K562 (cell line): Measurements from ENCODE around the gene RAMACL.

Experiments
- EP300 ChIP-seq: IDR thresholded peaks from 2 replicates; pipeline ENCODE4 v1.6.1; 2012; ENCODE audit warnings: low read length, improper control_type of control experiment
- GTF2A2 ChIP-seq: IDR thresholded peaks from 2 replicates; pipeline ENCODE4 v1.6.1; 2016; ENCODE audit warnings: mild to moderate bottlenecking, missing genetic modification characterization, missing compliant biosample characterization
- NCOR1 ChIP-seq: fragments of 450-650 bp; IDR thresholded peaks from 2 replicates; pipeline ENCODE4 v1.6.1; 2016; ENCODE audit warnings: mild to moderate bottlenecking, moderate library complexity
- RBM34 ChIP-seq: fragments of 200-400 bp; formaldehyde crosslinking; IDR thresholded peaks from 2 replicates; pipeline ENCODE4 v1.6.1; 2018; ENCODE audit warnings: low read length, borderline replicate concordance; ENCODE audit not compliant: insufficient read depth
- SMARCC2 ChIP-seq: fragments of 450-650 bp; IDR thresholded peaks from 2 replicates; pipeline ENCODE4 v1.6.1; 2017; ENCODE audit warnings: antibody characterized with exemption, moderate library complexity, mild to moderate bottlenecking, low read depth
- TF ChIP-seq, protein P1 (sequence below): fragments of 450-650 bp; formaldehyde crosslinking; IDR thresholded peaks from 2 replicates; pipeline ENCODE4 v1.4.0; 2020; ENCODE audit warnings: mild to moderate bottlenecking
- TF ChIP-seq, protein P2 (sequence below), 3 experiments: IDR thresholded peaks in 2 of 3; conservative IDR thresholded peaks in 1 of 3; 2 replicates each; pipeline ENCODE4 v1.5.1; 2011 to 2012; ENCODE audit warnings: low read length in 3 of 3, mild to moderate bottlenecking in 3 of 3, control low read depth in 2 of 3, improper control_type of control experiment in 1 of 3, inconsistent platforms in 1 of 3, low read depth in 1 of 3, mixed read lengths in 1 of 3, moderate library complexity in 1 of 3; ENCODE audit not compliant: insufficient read depth in 2 of 3

DNA sequence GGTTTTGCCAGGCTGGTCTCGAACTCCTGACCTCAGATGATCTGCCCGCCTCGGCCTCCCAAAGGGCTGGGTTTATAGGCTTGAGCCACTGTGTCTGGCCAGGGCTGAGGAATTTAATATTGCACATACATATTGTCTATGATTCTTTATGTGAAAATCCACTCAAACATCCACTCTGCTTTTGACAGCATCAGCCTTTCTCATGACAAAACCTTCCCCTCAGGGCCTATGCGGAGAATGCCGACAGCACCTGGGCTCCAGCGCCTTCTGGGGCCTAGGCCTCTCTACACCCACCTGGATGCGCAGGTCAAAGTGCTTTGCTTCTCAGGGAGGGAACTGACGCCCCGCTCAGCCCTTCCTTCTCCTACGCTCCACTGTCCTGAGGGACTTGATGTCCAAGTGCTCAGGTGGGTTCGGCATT lies 5.4 kb downstream of the RAMACL start:
- TF ChIP-seq SMARCC2 (no peak), RBM34 (no peak), NCOR1 (no peak), EP300 (no peak), GTF2A2 (no peak)
- TF ChIP-seq, protein P1, sequence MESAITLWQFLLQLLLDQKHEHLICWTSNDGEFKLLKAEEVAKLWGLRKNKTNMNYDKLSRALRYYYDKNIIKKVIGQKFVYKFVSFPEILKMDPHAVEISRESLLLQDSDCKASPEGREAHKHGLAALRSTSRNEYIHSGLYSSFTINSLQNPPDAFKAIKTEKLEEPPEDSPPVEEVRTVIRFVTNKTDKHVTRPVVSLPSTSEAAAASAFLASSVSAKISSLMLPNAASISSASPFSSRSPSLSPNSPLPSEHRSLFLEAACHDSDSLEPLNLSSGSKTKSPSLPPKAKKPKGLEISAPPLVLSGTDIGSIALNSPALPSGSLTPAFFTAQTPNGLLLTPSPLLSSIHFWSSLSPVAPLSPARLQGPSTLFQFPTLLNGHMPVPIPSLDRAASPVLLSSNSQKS (CRISPR knock-in tag) = no peak
- TF ChIP-seq, protein P2, sequence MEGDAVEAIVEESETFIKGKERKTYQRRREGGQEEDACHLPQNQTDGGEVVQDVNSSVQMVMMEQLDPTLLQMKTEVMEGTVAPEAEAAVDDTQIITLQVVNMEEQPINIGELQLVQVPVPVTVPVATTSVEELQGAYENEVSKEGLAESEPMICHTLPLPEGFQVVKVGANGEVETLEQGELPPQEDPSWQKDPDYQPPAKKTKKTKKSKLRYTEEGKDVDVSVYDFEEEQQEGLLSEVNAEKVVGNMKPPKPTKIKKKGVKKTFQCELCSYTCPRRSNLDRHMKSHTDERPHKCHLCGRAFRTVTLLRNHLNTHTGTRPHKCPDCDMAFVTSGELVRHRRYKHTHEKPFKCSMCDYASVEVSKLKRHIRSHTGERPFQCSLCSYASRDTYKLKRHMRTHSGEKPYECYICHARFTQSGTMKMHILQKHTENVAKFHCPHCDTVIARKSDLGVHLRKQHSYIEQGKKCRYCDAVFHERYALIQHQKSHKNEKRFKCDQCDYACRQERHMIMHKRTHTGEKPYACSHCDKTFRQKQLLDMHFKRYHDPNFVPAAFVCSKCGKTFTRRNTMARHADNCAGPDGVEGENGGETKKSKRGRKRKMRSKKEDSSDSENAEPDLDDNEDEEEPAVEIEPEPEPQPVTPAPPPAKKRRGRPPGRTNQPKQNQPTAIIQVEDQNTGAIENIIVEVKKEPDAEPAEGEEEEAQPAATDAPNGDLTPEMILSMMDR (IDR thresholded peaks at IDR 0.05 in 2 of 3, conservative IDR thresholded peaks at IDR 0.05 in 1 of 3; ENCODE audit: insufficient read depth in 2 of 3, low read depth in 1 of 3, low read length in 3 of 3) = no peak
